A549 treated with Hydrocortisone at 1 μM for 4 hours (cell line): ENCODE measurements around the gene RGS14. TPM values are rescaled to one million over a fixed set of nuclear protein-coding genes. Genes with fewer than 3 reads are reported as not detected.

ENCODE experiments used
- total RNA-seq: library from RNA; stranded (reverse); fragments of 200-300 nt; extraction: Qiagen RNA extraction; gene quantifications from 5 replicates; pipeline ENCODE4 v1.2.3, GENCODE V29; 2022

The RGS14 gene, protein sequence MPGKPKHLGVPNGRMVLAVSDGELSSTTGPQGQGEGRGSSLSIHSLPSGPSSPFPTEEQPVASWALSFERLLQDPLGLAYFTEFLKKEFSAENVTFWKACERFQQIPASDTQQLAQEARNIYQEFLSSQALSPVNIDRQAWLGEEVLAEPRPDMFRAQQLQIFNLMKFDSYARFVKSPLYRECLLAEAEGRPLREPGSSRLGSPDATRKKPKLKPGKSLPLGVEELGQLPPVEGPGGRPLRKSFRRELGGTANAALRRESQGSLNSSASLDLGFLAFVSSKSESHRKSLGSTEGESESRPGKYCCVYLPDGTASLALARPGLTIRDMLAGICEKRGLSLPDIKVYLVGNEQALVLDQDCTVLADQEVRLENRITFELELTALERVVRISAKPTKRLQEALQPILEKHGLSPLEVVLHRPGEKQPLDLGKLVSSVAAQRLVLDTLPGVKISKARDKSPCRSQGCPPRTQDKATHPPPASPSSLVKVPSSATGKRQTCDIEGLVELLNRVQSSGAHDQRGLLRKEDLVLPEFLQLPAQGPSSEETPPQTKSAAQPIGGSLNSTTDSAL
- total RNA-seq = 3.0 to 5.8 TPM (median 5.6 TPM) in 5 replicates

DNA sequence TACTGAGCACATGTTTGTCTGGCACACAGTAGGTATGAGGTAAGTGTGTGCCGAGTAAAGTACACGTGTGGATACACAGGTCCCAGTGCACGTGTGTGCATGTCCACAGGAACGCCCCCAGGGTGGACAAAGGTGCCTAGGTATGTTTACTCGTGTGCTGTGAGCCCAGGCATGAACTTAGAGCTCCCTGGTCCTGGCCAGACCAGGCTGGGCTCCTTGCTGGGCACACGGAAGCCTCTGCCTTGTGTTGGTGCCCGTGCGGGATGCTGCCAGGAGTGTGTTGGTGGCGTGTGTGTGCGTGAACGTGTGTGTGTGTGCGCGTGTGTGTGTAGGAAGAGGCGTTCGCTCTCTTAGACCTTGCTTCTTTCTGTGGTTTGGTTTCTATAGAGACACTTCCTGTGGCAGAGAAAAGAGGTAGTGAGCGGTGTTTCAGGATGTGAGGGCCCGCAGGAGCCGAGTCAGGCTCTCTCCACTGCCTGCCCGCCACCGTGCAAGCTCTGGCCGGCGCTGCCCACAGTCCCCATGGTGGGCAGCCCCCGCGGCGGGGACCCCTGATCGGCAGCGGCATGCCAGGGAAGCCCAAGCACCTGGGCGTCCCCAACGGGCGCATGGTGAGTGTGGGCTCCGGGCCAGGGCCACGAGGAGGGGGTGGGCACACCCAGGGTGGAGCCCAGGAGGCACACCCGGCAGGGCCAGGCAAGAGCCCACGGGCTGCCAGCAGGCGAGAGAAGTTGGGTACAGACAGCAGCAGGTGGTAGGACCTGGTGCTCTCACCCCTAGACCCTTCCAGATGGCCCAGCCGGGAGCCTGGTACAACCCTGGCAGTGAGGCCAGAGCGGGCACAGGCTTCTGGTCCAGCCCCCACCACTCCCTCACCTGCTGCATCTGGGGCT lies at the start of gene RGS14:
Gene RGS14, plus strand, starts transcription at position 466 of the 893 bp plus-strand sequence. Its CDS starts 101 bp downstream, at position 567.

GRCh38 chr5:177311723-177312648 lies 45.7 kb upstream of the RGS14 start, which contains the start of gene MXD3:
TSS of gene MXD3 (minus strand) at chr5:177311898. CDS start at chr5:177311830, 68 bp downstream.

GRCh38 chr5:177351392-177352329 lies 6.1 kb upstream of the RGS14 start, which contains the start of gene LMAN2:
TSS of gene LMAN2 (minus strand) at chr5:177351668. CDS start at chr5:177351647, 21 bp downstream.

GRCh38 chr5:177384134-177384533 lies 26.4 kb downstream of the RGS14 start, which contains the start of gene SLC34A1:
TSS of gene SLC34A1 (plus strand) at chr5:177384434. CDS start at chr5:177385742, 1,308 bp downstream.

GRCh38 chr5:177399997-177400868 lies 42.5 kb downstream of the RGS14 start, which contains the start of gene PFN3:
TSS of gene PFN3 (minus strand) at chr5:177400661. CDS start at chr5:177400576, 85 bp downstream.

GRCh38 chr5:177409043-177409801 lies 51.5 kb downstream of the RGS14 start, which contains the start of gene F12:
TSS of gene F12 (minus strand) at chr5:177409564. CDS start at chr5:177409527, 37 bp downstream.

Other genes with a start within 250 kb of the RGS14 start
- gene NSD1, start 224.2 kb upstream of the RGS14 start, total RNA-seq = 17.1 to 25.5 TPM (median 19.8 TPM) in 5 replicates
- 20.6 to 25.3 TPM (median 24.0 TPM) in 5 replicates for gene RAB24, start 54.2 kb upstream of the RGS14 start, total RNA-seq
- 270 to 377 TPM (median 369 TPM) in 5 replicates for gene PRELID1, start 54.1 kb upstream of the RGS14 start, total RNA-seq
- gene MXD3, start 46.0 kb upstream of the RGS14 start, total RNA-seq = 11.9 to 20.1 TPM (median 18.7 TPM) in 5 replicates
- gene LMAN2, start 6.3 kb upstream of the RGS14 start, total RNA-seq = 185 to 298 TPM (median 190 TPM) in 5 replicates
- gene SLC34A1, start 26.5 kb downstream of the RGS14 start, total RNA-seq = not detected in 5 replicates
- gene PFN3, start 42.7 kb downstream of the RGS14 start, total RNA-seq = not detected in 5 replicates
- 14.2 to 24.1 TPM (median 22.1 TPM) in 5 replicates for gene F12, start 51.6 kb downstream of the RGS14 start, total RNA-seq
- gene GRK6, start 68.8 kb downstream of the RGS14 start, total RNA-seq = 23.1 to 27.6 TPM (median 26.2 TPM) in 5 replicates
- 11.3 to 32.8 TPM (median 30.9 TPM) in 5 replicates for gene PRR7, start 88.9 kb downstream of the RGS14 start, total RNA-seq
- 54.3 to 70.9 TPM (median 65.2 TPM) in 5 replicates for gene DBN1, start 115.7 kb downstream of the RGS14 start, total RNA-seq
- 68.0 to 88.6 TPM (median 79.2 TPM) in 5 replicates for gene PDLIM7, start 139.7 kb downstream of the RGS14 start, total RNA-seq
- gene DOK3, start 151.9 kb downstream of the RGS14 start, total RNA-seq = 2.7 to 6.1 TPM (median 3.8 TPM) in 5 replicates
- gene DDX41, start 159.0 kb downstream of the RGS14 start, total RNA-seq = 95.4 to 135 TPM (median 109 TPM) in 5 replicates
- gene FAM193B, start 196.6 kb downstream of the RGS14 start, total RNA-seq = 19.3 to 27.3 TPM (median 25.0 TPM) in 5 replicates
- 275 to 289 TPM (median 280 TPM) in 5 replicates for gene TMED9, start 234.3 kb downstream of the RGS14 start, total RNA-seq
- gene B4GALT7, start 242.2 kb downstream of the RGS14 start, total RNA-seq = 21.3 to 27.7 TPM (median 26.5 TPM) in 5 replicates